HG02970 (cell line): Measurements from ENCODE around the gene SMIM38.
"Not testable (repeated sequence)": the region's sequence is repeated elsewhere in the genome, so short reads cannot be mapped to it uniquely, and the experiment has no call there.

Experiments used
- ATAC-seq: cut with Tn5 transposase; IDR thresholded peaks from one replicate; pipeline ENCODE4 v1.9.1; 2021; ENCODE audit warnings: mild to moderate bottlenecking, moderate library complexity, moderate number of reproducible peaks; ENCODE audit not compliant: unreplicated experiment, low FRiP score

SMIM38 gene

DNA sequence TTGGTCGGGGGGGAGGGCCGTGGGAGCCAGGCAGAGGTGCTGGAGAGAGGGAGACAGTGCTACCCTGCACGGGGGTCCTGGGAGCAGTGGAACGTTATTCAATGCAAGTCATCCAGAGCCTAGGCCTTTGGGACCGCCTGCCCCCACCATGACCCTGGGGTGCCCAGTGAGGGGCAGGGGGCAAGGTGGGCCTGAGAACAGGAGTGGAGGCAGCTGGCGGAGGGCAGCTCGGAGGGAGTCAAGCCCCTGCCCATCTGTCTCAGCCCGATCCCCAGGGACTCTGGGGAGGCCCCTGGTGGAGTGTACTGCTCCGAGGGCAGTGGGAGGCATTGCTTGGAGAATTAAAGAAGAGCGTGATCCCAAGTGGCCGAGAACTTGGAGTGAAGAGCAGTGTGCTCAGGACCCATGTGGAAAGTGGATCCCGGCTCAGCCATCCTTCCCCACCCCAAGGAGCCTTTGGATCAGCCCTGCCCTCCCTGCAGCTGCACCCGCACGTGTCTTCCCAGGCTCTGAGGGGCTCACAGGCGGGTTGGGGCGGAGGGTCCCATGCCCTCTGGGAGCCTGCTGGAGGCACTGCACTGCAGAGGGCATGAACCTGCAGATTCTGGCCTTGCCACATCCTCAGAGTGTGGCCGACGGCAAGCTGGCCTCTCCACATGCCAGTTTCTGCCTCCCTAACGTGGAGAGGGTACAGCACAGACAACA lies 34.0 kb upstream of the SMIM38 start:
- no peak for ATAC-seq

DNA sequence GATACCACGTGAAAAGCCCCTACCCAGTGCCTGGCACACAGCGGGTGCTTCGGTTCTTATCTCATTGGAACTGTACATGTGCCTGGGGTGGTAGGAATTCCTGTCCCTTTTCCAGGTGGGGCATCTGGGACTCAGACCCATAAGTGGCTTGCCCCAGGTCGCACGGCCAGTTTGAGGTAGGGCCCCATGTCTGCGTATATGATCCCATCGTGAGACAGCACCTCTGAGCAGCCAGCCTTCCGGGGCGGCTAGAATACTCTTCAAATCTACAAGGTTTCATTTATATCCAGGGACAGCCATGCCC lies 33.5 kb upstream of the SMIM38 start:
- ATAC-seq: no peak

DNA sequence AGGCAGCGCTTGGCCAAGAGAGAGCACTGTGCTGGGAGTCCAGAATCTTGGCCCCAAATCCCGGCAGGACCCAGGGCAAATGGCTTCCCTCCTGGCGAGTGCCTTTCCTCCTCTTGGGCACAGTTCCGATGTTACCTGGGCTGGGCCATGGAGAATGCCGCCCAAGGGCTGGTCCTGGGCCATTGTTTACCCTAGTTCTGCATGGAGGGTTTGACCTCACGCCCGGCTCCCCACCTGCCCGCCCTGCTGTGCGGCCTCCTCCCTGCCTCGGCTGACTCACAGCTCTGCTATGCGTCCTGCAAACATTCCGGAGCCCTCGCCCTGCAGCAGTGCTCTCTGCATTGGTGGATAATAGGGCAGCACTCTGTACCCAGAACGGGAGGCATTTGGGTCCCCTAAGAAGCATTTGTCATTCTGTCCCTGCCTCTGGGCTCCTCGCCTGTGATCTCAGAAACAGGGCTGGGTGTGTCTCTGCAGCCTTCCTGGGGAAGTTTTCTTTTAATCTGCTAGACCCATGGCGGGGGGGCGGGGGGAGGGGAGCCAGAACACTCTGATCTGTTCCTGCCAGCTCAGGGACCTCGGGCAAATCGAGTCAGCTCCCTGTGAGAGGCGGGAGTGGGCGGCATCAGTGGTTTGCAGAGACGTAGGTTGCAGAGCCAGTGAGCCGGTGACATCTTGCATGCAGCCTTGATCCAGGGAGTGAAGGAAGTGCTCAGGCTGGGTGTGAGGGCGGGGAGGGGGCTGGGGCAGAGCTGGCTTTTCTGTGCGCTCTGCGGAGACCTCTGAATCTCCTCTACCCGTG lies 32.9 kb upstream of the SMIM38 start:
- ATAC-seq: no peak

DNA sequence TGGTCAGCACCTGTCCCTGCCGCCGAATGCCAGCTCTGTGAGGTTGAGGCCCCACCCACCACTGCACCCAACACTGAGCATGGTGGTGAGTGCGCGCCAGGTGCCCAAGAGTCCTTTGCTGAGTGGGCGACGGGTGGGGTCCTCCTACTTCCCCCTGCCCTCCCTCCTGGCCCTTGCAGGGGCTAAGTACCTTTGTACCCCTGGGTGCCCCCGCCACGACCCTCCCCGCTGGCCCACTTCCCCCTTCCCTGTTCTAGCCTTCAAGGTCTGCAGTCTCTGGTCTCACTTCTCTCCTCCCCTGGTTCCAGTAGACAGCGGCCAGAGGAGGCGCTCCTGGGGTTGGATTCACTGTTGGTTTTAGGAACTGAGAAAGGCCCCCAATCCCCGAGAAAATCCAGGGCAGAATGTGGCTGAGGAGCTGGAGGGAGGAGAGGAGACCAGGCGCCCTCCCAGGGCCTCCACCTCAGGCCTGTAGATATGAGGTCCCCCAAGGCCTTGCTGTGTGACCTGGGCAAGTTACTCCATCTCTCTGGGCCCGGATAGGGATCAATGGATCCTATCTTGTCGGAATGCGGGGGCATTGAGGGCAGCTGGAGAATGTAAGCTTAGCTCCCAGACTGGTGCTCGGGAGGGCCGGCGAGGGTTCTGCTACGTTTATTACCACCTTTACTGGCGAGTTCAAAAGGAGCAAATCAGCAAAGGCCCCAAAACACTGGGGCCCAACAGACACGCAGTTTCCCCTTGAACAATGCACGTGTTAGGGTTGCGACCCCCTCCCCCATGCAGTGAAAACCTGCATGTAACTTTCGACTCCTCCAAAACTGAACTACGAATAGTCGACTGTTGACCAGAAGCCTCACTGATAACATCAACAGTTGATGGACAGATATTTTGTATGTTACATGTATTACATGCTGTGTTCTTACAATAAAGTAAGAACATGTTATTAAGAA lies 31.9 kb upstream of the SMIM38 start:
- no peak for ATAC-seq

DNA sequence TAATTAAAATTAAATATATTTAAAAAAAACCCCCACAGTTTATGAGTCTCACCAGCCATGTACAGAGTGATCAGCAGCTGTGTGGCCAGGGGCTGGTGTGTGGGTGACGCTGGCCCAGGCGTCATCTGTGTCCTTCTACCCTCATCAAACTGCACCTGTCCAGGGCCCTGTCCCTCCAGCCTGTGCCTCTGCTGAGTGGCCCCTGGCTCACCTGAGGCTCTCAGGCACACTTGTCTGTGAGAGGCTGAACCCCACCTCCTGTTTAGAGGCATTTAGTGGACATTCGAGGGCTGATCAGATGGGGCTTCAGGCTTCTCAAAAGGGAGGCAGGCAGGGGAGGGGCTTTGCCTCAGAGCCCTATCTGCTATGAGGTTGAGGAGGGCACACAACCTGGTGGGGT lies 29.9 kb upstream of the SMIM38 start:
- ATAC-seq: no peak

DNA sequence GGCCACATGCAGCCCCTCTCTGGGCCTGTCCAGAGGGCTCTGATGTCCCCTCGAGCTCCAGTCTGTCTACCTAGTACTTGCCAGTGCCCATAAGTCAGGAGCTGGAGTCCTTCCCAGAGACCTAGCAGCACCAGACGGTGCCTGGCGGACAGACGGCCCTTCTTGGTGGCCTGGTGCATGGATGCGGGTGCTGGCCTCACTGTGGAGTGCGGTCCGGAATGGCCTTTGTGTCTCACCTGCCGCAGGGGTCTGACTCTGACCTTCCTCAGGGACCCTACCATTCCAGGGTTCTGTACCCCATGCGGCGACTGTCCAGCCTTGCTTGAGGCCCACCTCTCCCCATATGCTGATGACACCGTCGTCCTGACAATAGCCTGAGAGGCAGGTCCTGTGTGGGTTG lies 29.4 kb upstream of the SMIM38 start:
- ATAC-seq: no peak

DNA sequence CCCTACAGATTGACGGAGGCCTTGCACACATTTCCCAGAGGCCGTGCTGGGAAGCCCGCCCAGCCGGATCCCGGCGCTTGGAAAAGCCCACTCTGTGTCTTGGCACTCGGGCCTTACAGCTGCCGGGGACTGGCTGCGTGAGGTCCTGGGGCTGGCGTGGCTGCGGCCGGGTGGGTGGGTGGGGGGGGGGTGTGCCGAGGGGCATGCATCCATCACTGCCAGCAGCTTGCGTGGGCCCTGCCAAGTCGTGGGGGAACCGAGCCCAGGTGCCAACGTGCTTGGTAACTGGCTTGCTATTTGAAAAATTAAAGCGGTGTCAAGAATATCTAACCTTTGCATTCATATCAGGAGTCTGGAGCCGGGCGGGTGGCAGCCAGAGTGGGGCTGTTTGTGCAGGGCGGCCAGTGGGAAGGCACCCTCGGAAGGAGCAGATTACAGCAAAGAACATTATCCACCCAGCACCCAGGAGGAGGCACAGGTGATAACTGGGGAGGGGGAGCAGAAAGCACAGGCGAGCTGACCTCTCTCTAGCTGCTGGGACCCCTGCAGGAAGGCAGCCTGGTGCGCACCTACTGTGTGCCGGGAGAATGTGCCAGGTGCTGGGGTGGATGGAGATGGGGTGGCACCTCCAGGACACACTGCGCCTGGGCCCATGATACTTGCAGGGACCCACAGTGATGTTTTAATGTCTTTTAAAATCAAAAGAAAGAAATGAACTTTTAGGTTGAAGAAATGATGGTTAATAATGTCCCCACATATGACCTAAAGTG lies 28.5 kb upstream of the SMIM38 start:
- no peak for ATAC-seq

DNA sequence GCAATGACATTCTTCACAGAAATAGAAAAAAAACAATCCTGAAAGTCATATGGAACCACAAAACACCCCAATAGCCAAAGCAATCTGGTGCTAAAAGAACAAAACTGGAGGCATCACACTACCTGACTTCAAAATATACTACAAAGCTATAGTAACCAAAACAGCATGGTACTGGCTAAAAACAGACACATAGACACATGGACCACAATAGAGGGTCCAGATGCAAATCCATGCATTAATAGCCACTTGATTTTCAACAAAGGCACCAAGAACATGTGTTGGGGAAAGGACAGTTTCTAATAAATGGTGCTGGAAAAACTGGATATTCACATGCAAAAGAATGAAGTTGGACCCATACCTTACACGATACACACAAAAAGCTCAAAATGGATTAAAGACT lies 27.9 kb upstream of the SMIM38 start:
- no peak for ATAC-seq

DNA sequence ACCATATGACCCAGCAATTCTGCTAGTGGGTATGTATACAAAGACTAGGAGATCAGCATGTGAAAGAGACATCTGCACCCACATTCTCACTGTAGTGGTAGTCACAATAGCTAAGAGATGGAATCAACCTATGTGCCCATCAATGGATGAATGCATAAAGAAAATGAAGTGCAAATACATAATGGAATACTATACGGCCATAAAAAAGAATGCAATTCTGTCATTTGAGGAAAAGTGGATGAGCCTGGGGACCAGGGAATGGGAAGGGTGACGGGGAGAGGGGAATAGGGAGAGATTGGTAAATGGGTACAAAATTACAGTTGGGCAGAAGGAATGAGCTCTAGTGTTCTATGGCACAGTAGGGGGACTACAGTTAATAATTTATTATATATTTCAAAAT lies 26.7 kb upstream of the SMIM38 start:
- no peak for ATAC-seq

DNA sequence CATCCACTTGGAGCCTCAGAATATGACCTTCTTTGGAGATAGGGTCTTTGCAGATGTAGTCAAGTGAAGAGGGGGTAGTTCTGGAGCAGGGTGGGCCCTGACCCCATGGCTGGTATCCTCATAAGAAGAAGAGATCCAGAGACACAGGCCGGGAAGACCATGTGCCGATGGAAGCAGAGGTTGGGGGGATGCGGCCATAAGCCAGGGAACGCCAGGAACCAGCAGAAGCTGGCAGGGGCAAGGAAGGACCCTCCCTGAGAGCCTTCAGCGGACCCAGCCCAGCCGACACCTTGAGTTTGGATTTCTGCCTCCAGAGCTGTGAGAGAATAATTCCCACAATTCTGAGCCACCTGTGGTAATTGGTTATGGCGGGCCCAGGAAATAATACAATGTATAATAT lies 26.1 kb upstream of the SMIM38 start:
- no peak for ATAC-seq

DNA sequence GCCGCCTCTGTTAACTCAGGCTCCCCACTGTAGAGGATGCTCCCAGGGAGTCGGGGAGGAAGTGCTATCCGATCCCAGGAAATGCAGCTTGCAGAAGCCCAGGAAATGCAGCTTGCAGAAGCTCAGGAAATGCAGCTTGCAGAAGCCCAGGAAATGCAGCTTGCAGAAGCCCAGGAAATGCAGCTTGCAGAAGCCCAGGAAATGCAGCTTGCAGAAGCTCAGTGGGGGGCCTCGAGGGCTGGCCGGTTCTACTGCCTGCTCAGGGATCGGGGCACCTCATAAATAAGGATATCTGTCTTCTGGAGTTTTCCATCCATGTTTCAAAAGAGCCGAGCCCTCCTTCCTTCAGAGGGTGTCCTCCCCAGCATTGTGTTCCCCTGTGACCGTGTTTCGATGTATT lies 25.1 kb upstream of the SMIM38 start:
- no peak for ATAC-seq

DNA sequence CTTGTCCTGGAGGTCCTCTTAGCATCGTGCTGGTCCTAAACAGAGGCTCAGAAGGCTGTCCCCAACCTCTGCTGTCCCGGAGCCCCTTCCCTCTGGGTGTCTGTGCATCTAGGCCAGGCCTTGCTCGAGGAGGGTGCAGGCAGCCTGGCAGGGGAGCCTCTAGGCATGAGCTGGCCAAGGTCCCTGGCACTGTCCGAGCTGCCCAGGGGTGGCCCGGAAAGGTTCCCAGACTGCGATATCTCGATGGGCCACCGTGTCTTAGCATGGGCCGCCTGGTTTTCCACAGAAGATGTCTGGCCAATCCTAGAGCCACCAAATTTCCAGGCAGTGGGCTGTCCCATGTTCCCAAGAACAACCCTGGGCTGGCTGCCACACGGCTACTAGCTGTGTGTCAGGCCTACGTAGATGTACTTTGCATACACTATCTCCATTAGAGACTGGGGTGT lies 24.6 kb upstream of the SMIM38 start:
- no peak for ATAC-seq

DNA sequence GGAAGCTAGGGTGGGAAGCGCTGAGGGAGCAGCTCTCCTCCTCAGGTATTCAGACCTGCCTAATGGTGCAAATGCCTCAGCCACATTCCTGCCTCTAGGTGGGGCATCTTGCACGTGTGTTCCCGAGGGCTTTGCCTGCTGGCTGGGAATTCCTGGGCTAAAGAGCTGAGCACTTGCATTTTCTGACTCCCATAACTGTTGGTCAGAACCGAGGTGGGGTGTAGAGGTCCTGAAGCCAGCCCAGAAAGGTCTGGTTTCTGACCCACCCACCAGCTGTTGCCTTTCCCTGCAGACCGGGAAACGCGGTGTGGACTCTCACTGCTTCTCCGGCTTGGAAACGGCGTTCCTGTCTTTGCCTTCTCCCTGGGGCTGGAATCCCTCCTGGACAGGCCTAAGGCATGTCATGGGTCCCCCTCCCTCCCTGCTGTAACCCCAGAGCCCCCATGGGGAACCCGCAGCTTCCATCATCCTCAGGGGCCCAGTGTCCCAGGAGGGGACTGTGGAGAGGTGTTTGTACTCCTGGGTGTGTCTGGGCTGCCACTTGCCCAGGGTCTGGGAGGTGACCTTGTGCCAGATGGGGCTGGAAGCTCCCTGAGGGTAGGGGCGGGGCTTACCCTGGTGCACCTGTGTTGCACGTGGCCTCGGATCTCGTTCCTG lies 24.0 kb upstream of the SMIM38 start:
- ATAC-seq: no peak

DNA sequence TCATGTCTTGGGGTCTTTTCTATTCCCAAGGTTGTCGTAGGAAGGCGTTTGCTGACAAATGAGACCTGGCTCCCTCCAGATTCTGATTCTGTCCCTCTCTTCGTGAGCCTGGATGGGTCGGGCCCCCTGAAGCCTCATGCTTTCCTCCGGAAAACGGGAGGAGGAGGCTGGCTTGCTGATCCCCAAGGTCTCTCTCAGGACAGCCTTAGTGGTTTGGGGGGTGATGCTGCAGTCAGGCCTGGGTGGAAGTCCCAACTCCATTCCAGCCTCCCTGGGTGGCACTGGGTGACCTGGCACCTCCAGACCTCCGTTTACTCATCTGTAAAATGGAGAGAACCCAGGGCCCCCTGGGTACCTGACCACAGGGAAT lies 23.4 kb upstream of the SMIM38 start:
- ATAC-seq: no peak

DNA sequence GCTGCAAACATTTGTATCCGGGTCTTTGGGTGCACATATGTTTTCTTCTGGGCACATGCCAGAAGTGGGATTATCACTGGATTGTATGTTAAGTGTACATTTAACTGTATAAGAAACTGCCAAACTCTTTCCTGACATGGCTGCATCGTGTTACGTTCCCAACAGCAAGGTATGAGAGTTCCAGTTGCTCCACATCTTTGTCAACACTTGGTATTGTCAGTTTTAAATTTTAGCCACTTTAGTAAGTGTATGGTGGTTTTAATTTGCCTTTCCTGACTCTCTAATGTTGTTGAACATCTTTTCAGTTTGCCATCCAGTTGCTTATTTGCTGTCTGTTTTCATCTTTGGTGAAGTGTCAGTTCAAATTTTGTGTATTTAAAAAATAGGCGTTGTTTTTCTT lies 22.5 kb upstream of the SMIM38 start:
- ATAC-seq: no peak

DNA sequence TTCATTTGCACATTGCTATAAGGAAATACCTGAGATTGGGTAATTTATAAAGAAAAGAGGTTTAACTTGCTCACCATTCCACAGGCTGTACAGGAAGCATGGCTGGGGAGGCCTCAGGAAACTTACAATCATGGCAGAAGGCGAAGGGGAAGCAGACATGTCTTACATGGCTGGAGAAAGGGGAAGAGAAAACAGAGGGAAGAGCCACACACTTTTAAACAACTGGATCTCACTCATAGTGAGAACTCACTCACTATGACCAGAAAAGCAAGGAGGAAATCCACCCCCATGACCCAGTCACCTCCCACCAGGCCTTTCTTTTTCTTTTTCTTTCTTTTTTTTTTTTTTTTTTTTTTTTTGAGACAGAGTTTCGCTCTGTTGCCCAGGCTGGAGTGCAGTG lies 21.6 kb upstream of the SMIM38 start:
- ATAC-seq: not testable (repeated sequence)

DNA sequence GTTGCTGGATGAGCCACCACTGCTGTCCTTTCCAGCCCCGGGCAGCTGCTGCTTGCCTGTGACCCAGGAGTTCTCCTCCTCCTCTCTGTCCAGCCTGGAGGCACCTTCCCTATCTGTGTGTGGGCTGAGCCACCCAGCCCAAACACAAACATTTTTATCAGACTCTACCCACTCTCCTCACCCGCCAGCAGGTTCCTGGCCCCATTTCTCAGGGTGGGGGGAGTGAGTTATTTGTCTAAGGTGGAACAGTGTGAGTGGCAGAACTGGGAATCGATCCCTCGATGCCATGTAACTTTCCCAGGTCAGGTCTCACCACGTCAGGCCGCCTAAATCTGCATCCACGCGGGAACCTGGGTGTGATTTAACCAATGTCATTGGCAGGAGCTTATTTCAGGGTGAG lies 20.8 kb upstream of the SMIM38 start:
- no peak for ATAC-seq

DNA sequence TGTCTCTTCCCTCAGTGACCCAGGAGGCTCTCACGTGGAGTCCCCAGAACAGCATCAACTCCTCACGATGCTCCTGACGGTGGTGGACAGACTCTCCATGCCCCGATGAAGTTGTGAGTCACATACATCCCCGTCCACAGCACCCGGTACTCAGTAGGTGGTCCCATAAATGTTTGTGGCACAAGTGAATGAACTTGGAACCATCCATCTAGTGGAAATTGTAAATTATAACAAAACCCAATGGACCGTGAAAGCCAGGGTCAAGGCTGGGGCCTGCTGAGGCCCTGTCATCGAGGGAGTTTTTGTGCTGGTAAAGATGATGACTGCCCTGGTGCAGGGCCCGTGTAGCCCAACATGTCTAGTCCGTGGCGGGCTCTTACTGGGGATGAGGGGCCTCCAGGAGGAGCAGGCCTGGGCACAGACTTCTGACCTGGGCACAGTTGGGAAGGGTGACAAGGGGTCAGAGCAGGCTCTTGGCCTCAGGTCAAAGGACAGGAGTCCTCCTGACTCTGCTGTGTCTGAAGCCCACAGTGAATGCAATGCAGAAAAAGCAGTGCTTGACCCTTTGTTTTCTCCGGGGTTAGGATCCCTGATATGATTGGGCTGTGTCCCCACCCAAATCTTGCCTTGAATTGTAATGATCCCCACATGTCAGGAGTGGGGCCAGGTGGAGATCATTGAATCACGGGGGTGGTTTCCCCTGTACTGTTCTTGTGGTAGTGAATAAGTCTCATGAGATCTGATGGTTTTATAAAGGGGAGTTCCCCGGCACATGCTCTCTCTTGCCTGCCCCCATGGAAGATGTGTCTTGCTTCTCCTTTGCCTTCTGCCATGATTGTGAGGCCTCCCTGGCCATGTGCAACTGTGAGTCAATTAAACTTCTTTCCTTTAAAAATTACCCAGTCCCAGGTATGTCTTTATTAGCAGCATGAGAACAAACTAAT lies 20.0 kb upstream of the SMIM38 start:
- no peak for ATAC-seq

DNA sequence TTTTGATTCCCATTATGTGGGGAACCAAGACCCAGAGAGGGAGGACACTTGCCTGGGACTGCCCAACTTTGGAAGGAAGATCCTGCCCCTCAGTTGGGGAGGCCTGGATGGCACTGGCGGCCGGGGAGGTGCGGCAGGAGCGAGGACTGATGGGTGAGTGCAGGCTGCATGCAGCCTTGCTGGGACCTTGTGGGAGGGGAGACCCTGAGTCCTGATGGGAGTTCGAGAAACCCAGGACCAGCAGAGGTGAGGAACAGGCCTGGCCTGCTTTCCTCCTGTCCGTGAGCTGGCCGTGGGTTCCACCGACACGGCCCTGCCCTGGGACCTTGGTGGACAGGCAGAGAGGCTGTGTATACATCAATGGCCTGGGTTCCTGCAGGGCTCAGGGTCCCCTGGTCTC lies 19.3 kb upstream of the SMIM38 start:
- ATAC-seq: no peak
